Subcutaneous adipose tissue (tissue), 4 donors: ENCODE data around the gene INPP4B. TPM values are rescaled to one million over a fixed set of nuclear protein-coding genes. Genes with fewer than 3 reads are reported as not detected.

Source experiments
- CTCF ChIP-seq: fragments of 450-650 bp; IDR thresholded peaks from one replicate; pipeline ENCODE4 v1.5.1; 2016; ENCODE audit warnings: low read depth, mild to moderate bottlenecking, control low read depth, antibody characterized with exemption, moderate library complexity
- total RNA-seq, 4 donors: library from RNA; depleted of rRNA; stranded (reverse); fragments of >200 nt; gene quantifications; one replicate each; pipeline ENCODE4 v1.1.0, GENCODE V29; 2016

Gene INPP4B
- total RNA-seq, 4 donors from 2014 or later, result 14.3 to 28.1 (median 24.6) TPM

- TF ChIP-seq CTCF, result no peak
These were observed 429.3 kb downstream of the INPP4B start for GRCh38 chr4:142416711-142417275.

DNA sequence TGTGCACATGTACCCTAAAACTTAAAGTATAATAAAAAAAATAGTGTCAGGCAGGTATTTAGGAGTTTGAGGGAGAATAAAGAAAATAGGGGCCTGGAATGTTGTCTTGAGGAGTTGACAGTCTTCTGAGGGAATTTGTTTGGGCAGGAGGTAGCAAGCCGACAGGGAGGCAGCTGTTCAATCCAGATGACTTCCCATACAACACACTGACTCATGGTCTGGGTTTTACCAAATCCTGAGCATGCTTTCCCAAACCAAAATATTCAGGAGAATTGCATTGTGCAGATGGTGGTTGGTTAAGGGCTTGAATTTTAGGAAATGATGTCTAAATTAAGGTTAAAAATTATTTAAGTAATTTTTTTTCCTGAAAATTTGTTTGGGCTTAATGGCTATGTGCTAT is 430.0 kb downstream of the INPP4B start:
- no peak for TF ChIP-seq CTCF

GRCh38 chr4:142414366-142414990 is 431.6 kb downstream of the INPP4B start:
- TF ChIP-seq CTCF, result no peak

DNA sequence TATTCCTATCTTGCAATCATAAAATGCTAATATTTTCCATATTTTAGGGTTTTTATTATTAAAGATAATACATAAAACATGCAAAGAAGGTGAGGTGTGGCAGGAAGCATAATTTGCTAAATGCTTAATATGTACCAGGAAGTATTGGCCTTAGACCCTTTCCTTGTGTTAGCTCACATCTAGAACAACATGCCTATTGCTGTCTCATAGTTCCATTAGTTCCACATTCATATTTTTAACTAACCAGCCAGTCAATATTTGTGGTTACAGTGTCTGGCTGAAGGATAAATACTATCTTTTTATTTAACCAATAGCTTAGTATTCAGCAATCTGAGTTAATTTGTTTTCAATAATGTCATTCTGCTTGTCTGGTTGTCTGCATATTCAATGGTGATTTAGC is 432.6 kb downstream of the INPP4B start:
- no peak for TF ChIP-seq CTCF

DNA sequence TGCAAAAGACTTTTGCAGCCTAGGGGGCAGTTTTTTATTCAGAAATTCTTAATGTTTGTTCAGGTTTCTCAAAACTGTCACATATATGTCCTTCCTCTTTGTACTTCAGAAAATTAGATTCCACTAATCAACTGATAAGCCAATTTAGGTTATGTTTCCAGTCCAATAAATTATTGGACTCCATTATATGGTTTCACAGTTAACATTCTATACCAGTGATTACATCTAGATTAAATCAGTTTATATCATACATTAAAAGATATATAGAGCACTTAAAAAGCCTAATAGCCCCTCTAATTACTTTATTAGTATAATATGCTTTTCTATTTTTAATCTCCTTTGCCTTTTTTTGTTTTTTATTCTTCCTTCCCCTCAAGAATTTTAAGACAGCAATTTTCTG is 434.1 kb downstream of the INPP4B start:
- TF ChIP-seq CTCF, result no peak

GRCh38 chr4:142408003-142408441 is 438.1 kb downstream of the INPP4B start:
- TF ChIP-seq CTCF, result no peak

DNA sequence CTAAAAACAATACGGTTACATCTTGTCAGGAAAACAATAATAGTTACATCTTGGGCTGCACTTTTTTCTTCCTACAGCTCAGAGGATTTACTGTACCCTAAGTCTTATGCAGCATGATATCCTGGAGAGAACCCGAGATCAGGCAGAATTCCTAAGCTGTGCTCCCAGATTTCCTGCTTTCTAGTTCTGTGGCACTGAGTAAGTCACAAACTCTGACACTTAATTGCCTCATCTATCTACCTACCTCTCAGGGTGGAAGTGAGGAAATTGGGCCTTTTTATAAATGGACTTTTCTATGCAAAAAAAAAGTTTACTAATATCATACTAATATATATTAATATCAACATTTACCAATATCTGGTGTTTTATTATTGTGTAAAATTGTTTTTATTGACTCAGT is 438.5 kb downstream of the INPP4B start:
- no peak for TF ChIP-seq CTCF
